ENCODE data around the gene PACRG.
"Not testable (repeated sequence)": the region's sequence is repeated elsewhere in the genome, so short reads cannot be mapped to it uniquely, and the experiment has no call there.

The PACRG gene

DNA sequence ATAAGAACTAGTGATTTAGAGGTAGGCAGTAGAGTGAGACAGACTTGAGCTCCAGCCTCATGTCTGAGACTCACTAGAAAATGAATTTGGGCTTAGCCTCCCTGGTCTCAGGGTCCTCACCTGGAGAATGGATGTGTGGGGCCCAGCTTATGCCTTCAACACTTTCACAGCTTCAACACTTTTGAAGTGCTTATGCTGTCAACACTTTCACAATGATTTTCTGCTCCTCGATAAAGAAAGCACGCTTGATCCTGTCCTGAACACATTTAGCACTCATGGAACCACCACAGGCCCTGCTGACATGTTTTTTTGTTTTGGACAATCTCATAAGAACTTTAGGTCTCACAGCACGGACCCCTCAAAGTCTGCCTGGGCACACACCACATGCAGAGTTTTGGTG, 229.3 kb downstream of the PACRG start:
- no peak for DNase-seq

DNA sequence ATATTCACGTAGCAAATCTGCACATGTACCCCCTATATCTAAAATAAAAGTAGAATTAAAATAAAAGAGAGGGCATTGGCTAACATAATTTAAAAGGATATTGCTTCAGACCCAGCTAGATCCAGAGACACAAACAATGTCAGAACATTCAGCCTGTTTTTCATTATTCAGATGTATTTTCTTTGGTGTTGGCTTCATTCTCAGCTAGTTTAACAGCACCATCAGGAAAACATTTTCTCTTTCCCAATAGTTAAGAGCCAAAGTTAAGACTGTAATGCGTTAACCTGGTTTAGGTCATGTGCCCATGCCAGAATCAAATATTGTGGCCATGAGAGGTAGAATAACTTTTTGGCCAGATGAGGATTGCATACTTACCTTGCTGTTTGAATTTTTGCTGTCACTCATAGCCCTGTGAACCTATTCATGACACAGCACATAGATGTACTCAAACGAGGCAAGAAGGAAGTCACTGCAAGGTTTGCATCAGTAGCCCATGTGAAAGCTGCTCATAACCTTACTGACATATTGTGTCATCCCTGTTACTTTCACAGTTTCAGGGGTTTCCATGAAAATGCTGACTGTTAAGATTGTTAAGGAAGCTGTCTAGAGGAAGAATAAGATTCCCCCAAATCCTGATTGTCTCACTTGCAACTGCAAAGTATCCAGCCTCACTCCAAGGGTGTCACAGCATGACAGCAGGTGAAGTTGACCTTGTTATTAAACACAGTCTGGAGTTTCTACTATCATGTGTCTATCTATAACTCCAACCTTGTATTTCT, 233.1 kb downstream of the PACRG start:
- DNase-seq, result no peak

- DNase-seq, result no peak
These were observed 234.3 kb downstream of the PACRG start for GRCh38 chr6:162962093-162962492.

- DNase-seq, result no peak
These were observed 236.1 kb downstream of the PACRG start for GRCh38 chr6:162963861-162964260.

DNA sequence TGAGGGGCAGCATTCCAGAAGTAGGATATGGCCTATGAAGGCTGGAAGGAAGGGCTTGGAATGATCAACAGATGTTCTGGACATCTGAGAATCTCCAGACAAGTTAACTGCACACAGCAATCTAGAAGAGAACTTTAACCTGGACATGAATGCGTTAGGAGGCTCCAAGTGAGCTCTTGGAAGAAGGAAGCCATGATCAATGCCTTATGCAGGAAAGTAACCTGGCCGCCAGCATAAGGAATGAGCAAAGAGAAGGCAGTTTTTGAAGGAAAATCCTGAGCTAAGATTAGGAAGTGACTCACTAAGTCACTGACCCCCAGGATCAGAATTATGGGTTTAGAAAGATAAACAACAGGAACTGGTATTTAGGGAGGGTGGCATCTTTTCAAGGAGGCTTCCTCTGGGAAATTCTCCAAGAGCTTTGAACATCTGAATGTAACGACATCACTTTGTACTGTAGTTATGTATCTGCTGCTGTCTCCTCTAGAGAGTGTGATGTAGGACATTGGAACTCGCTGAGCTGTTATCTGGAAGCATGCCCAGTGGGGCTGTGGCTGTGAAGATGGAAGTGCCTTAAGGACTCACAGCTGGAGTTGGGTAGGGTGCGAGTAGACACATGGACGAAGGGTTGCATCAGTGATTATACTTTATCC, 236.8 kb downstream of the PACRG start:
- DNase-seq, result peak; percentile 92

GRCh38 chr6:162965366-162965765, 237.6 kb downstream of the PACRG start:
- no peak for DNase-seq

- DNase-seq, result no peak
These were observed 242.5 kb downstream of the PACRG start for GRCh38 chr6:162970246-162970645.

DNA sequence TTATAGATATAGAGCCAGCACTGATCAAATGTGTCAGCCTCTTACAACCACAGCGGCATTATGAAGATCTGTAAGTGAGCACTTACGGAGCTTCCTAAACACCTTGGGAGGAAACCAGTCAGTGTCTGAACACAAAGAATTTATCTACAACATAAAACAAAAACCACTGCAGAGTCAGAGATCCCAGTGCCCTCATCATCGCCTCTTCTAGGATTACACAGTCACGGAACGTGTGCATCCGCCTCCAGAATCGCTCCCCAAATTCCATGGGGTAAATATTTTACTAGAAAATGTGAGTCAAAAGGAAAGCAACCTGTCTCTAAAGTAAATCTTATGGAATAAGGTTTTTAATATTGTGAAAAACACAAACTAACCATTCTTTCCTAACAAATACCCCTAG, 243.6 kb downstream of the PACRG start:
- no peak for DNase-seq

DNA sequence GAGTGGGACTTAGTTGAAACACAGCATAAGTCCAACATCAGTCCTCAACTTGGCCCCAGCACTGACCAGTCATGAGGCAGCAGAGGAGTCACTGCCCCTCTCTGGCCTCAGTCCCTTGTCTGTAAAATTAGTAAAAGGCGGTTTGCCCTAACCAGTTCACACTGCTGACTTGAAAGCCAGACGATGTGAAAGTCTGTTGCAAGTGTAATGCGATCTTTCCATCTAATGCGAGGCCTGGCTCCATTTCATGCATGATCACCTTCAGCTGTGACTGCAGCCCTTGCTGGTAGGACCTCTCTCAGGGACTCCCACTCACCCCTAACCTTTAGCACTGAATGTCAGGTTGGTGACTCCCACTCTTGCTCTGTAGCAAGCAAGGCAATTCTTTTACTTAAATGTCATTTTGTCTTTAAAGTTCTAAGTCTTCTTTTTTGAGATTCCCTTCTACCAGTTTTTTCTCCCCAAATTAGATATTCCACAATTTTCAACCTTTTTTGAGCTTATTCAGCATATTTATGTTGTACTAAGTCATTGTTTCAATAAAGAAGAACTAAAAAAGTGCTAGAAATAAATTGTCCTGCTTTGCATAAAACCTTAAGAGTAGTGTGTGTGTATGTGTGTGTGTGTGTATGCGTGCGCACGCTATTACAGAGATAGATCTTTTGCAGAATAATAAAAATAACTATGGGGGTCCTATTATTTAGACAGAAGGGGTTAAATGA, 245.5 kb downstream of the PACRG start:
- DNase-seq, result no peak

DNA sequence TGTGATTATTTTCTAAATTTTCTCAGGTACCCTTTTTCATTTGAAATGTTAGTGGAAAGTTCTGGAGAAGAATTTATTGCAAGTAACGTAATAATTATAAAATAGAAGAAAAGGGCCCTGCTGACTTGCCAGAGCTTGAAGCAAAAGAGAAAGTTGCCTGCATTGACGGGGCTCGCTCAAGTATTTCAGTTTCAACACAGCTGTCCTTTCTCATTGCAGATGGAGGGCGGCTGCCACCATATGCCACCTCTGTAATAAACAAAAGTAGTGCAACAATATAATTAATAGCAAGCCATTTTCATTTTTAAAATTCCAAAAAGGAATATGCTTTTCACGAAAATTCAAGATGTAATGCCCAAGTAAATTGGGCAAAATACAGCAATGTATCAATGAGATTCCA, 246.2 kb downstream of the PACRG start:
- no peak for DNase-seq

DNA sequence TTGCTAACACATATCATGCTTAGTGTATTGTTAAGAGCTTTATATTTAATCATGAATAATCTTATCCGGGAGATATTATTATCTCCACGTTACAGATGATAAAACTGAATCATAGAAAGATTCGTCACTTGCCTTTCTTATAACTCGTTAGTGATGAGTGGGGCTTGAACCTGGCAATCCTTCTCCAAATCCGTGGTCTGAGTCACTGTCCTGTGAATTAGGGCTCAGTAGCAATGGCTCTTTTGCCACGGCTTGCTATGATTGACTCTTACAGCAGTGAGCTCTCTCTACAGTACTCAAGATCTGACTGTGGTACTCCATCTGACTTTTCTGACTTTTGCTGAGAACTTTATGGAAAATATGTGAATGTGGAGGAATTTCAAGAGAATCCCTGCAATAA, 246.9 kb downstream of the PACRG start:
- no peak for DNase-seq

GRCh38 chr6:162976141-162976540, 248.4 kb downstream of the PACRG start:
- DNase-seq, result no peak

- not testable (repeated sequence) for DNase-seq
These were observed 255.5 kb downstream of the PACRG start for GRCh38 chr6:162983234-162983633.

GRCh38 chr6:162998777-162999176, 271.0 kb downstream of the PACRG start:
- no peak for DNase-seq

DNA sequence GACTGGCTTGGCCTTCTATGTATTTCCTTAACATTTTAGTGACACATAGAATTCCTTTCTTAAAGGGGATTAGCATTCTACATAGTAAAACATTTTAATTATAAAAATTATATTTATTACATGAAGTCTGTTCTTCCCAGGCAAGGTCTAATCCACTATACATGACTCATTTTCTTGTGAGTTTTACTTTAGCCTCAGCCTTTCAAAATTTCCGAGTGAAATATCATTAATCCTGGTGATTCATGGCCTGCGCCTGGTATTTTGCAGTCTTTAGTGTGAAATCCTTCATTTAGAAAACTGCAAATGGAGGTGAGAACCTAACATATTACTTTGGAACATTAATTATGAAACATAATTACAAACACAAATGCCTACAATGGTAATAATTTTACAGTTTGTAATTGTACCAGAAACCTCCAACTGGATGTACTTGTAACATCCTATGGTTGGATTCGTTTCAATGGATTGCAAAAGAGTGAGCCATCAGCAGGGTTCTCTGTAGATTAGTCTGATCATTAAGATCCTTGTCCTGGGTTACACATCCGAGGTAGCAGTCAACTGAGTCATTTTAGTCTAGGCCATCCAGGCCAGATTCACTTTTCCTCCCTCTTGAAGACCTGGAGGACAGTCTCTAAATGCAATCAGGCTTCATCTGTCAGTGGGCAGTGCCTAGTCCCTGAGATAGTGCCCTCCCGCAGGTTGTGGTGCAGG, 272.0 kb downstream of the PACRG start:
- DNase-seq, result no peak

GRCh38 chr6:163001330-163001729, 273.6 kb downstream of the PACRG start:
- DNase-seq, result no peak

DNA sequence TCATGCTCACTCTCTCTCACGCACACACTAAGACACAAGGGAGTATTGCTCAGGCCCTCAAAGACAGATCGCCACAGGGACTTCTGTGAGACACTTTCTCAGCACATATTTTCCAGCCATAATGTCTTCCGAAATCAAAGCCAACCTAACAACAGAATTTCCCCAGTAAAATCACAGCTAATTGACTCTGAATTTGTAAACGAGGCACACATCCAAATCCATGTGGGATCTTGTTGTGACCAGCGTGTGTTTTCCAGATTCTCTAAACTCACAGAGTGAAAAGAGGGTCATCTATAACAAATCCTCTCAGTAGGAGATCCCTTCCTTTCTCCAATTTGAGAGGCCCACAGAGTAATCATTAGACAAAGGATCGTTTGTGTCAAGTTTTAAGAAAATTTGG, 280.4 kb downstream of the PACRG start:
- DNase-seq, result no peak

DNA sequence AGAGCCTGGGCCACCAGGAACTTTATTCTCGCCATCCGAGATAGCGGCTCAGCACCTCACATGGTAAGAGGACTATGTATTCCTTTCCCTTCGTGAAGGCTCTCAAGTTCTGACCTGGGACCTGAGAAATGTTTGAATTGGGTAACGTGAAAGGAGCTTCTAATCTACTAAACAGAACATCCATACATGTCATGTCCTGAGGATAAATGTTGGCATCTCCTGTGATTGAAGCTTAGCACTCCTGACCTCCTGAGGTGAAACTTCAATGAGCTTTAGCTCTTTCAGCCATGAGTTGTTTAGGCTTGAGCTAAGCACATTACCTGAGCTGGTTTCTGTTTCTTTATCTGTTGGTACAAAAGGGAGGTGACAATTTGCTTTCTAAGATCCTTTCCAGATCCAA, 280.9 kb downstream of the PACRG start:
- DNase-seq, result no peak

DNA sequence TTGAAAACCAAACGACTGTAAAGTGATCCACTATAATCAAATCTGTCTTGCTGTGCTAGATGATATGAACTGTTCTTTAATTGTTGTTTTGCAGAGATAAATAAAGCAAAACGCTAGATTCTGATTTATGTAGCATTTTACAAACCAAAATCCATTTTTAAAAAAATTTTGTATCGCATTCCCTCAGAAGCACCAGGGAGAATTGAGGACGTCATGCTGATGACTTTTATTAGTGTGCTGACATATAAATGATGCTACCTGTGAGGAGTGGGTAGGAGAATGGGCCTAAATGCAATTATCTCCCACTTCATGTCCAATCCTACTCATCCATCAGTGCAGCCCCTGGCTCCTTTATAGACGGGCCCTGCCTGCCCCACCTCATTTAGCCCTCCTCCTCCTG, 282.4 kb downstream of the PACRG start:
- no peak for DNase-seq

GRCh38 chr6:163014736-163015135, 287.0 kb downstream of the PACRG start:
- DNase-seq, result no peak

GRCh38 chr6:163017801-163018200, 290.0 kb downstream of the PACRG start:
- no peak for DNase-seq

- no peak for DNase-seq
These were observed 292.2 kb downstream of the PACRG start for GRCh38 chr6:163019926-163020325.

GRCh38 chr6:163021054-163021453, 293.3 kb downstream of the PACRG start:
- no peak for DNase-seq

Measured in T1000 (cell line).